Fibroblast of villous mesenchyme (primary cell): ENCODE results near the gene TUFM. TPM values are rescaled to one million over a fixed set of nuclear protein-coding genes. Genes with fewer than 3 reads are reported as not detected.
"Not testable (repeated sequence)": the region's sequence is repeated elsewhere in the genome, so short reads cannot be mapped to it uniquely, and the experiment has no call there.

Experiments
- DNase-seq: peaks from one replicate; pipeline ENCODE4 v3.0.0-alpha.2; 2010; ENCODE audit warnings: low read depth
- H3K4me3 ChIP-seq: 2 replicates; pipeline ENCODE4 v1.5.1; 2011; ENCODE audit warnings: low read depth, mild to moderate bottlenecking, low read length
- total RNA-seq: library from RNA; depleted of rRNA; stranded (reverse); fragments of >200 nt; gene quantifications from 2 replicates; pipeline ENCODE4 v1.2.3, GENCODE V29; 2012
- TF ChIP-seq, protein P1 (sequence below): IDR thresholded peaks from 2 replicates; pipeline ENCODE4 v1.5.1; 2012; ENCODE audit warnings: low read depth, mild to moderate bottlenecking, low read length; ENCODE audit not compliant: insufficient read depth

Gene TUFM
- total RNA-seq, 1 donor: 94.6 TPM

DNA sequence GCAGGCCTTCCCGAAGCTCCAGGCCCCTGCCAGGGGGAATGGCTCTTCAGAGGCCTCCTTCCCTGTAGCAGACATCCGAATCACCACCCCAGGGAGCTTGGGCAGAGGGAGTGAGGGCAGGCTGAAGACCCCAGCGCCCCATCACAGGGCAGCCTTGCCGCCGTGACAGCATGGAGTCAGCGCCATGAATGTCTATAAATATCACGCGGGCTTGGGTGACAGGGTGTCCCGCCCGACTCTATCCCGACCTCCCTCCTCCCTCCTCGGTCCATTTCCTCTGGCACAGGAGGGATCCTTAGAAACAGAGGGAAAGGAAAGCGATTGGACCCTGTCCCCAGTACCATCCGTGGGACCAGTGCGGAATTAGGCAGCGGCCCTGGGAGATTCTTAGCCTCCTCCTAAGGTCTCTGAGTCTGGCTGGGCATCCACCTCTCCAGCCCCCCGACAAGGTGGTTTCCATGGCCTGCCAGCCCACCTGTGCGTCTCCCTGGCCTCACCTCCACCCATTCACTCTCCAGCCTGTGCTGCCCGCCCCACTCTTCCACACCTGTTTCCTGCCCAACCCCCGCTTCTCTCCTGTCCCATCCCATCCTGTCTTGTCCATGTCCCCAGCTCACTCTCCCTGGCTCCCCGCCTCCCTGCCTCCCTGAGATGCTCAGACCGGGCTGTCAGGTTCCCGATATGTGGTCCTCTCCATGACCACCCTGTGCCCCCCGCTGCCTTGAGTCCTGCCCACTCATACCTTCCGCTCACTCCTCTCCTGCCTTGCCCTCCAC lies 37.3 kb upstream of the TUFM start:
- no peak for DNase-seq
- TF ChIP-seq, protein P1, sequence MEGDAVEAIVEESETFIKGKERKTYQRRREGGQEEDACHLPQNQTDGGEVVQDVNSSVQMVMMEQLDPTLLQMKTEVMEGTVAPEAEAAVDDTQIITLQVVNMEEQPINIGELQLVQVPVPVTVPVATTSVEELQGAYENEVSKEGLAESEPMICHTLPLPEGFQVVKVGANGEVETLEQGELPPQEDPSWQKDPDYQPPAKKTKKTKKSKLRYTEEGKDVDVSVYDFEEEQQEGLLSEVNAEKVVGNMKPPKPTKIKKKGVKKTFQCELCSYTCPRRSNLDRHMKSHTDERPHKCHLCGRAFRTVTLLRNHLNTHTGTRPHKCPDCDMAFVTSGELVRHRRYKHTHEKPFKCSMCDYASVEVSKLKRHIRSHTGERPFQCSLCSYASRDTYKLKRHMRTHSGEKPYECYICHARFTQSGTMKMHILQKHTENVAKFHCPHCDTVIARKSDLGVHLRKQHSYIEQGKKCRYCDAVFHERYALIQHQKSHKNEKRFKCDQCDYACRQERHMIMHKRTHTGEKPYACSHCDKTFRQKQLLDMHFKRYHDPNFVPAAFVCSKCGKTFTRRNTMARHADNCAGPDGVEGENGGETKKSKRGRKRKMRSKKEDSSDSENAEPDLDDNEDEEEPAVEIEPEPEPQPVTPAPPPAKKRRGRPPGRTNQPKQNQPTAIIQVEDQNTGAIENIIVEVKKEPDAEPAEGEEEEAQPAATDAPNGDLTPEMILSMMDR: no peak
- no peak overlapping the region for H3K4me3 ChIP-seq

- no peak overlapping the region for H3K4me3 ChIP-seq
- DNase-seq: peak; percentile 7
- TF ChIP-seq, protein P1: no peak
Measured at GRCh38 chr16:28882551-28883160, 36.5 kb upstream of the TUFM start.

- DNase-seq, H3K4me3 ChIP-seq: not testable (repeated sequence)
Measured at GRCh38 chr16:28881565-28881964, 35.4 kb upstream of the TUFM start.

DNA sequence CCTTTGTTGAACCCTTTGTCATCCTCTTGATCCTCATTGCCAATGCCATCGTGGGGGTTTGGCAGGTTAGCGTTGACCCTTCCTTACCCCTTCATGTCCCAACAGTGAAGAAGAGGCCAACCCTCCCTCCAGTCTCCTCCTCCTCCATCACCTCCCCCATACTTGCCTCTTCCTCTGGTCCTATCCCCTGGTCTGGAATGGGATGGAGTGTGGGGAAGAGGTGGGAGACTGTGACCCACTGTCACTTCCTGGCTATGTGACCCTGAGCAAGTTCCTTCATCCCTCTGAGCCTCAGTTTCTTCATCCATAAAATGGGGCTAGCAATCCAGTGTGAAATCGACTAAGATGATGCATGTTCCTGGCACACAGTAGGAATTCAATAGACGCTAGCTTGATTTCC lies 34.8 kb upstream of the TUFM start:
- TF ChIP-seq, protein P1: no peak
- DNase-seq: no peak
- no peak overlapping the region for H3K4me3 ChIP-seq

DNA sequence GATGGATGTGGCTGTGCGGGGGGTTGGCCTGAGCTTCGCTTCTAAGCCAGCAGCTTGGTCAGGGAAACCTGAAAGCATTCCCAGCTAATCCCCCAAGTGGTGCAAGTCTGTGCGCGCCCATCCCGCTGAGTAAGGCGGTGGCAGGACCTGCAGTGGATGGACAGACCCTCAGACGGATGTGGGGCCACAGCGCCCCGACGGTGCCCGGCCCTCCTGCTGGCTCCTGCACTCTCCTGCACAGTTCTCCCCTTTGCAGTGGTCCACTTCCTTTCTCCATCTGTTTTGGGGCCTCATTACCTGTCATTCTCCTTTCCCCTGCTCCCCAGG lies 34.4 kb upstream of the TUFM start:
- peak overlapping the region; percentile 73 for H3K4me3 ChIP-seq
- DNase-seq: no peak
- TF ChIP-seq, protein P1: no peak

- H3K4me3 ChIP-seq: peak overlapping the region; percentile 73
- DNase-seq: peak; percentile 75
Measured at GRCh38 chr16:28879841-28880588, 33.9 kb upstream of the TUFM start.

More at GRCh38 chr16:28879841-28880588, 33.9 kb upstream of the TUFM start:
- TF ChIP-seq, protein P1: no peak
